Osteoblast (primary cell): ENCODE measurements around the gene GM2A. TPM values are rescaled to one million over a fixed set of nuclear protein-coding genes. Genes with fewer than 3 reads are reported as not detected.
"Not testable (repeated sequence)": the region's sequence is repeated elsewhere in the genome, so short reads cannot be mapped to it uniquely, and the experiment has no call there.

Experiments
- DNase-seq: peaks from one replicate; pipeline ENCODE4 v3.0.0; 2011; ENCODE audit warnings: low spot score, mixed read lengths; ENCODE audit not compliant: insufficient read length; ENCODE audit errors: missing footprints
- H2AFZ ChIP-seq: 2 replicates; pipeline ENCODE4 v1.6.0; 2011; ENCODE audit warnings: mild to moderate bottlenecking, low read length
- H3K27ac ChIP-seq: 2 replicates; pipeline ENCODE4 v1.5.1; 2011; ENCODE audit warnings: mild to moderate bottlenecking, low read depth, low read length, moderate library complexity
- H3K27me3 ChIP-seq: 2 replicates; pipeline ENCODE4 v1.6.0; 2012; ENCODE audit warnings: mild to moderate bottlenecking, control low read depth, inconsistent platforms, low read length, moderate library complexity; ENCODE audit not compliant: insufficient read depth
- H3K36me3 ChIP-seq: 2 replicates; pipeline ENCODE4 v1.5.1; 2011; ENCODE audit warnings: mild to moderate bottlenecking, low read length, control low read depth, moderate library complexity; ENCODE audit not compliant: insufficient read depth
- H3K4me1 ChIP-seq: 2 replicates; pipeline ENCODE4 v1.5.1; 2011; ENCODE audit warnings: mild to moderate bottlenecking, low read length, control low read depth, moderate library complexity; ENCODE audit not compliant: insufficient read depth
- H3K4me2 ChIP-seq: 2 replicates; pipeline ENCODE4 v1.6.0; 2011; ENCODE audit warnings: mild to moderate bottlenecking, low read length; ENCODE audit not compliant: insufficient read depth
- H3K4me3 ChIP-seq: fragments of 200-600 bp; sonication (generic); 3 replicates; pipeline ENCODE4 v1.5.1; 2012; ENCODE audit warnings: mild to moderate bottlenecking, low read length, inconsistent platforms; ENCODE audit not compliant: insufficient read depth
- H3K79me2 ChIP-seq: 2 replicates; pipeline ENCODE4 v1.6.0; 2012; ENCODE audit warnings: mild to moderate bottlenecking, low read length, control low read depth, inconsistent platforms; ENCODE audit not compliant: insufficient read depth
- H3K9me3 ChIP-seq: 2 replicates; pipeline ENCODE4 v1.5.1; 2011; ENCODE audit warnings: low read depth, low read length, control low read depth
- H4K20me1 ChIP-seq: 2 replicates; pipeline ENCODE4 v1.6.0; 2012; ENCODE audit warnings: mild to moderate bottlenecking, low read length, control low read depth; ENCODE audit not compliant: insufficient read depth
- CTCF ChIP-seq: IDR thresholded peaks from 2 replicates; pipeline ENCODE4 v1.5.1; 2011; ENCODE audit warnings: mild to moderate bottlenecking, low read depth, low read length, moderate library complexity; ENCODE audit errors: extremely low read depth
- total RNA-seq: library from RNA; depleted of rRNA; stranded (reverse); fragments of >200 nt; gene quantifications from 2 replicates; pipeline ENCODE4 v1.2.3, GENCODE V29; 2012

The GM2A gene
- total RNA-seq, 1 donor, result 35.5 TPM

- DNase-seq, result no peak
- no peak overlapping the region for H3K4me2 ChIP-seq
- H2AFZ ChIP-seq, result no peak overlapping the region
- no peaks in the 10 kb centered on the region for H3K79me2 ChIP-seq
- no peak overlapping the region for H3K4me3 ChIP-seq
- H3K9me3 ChIP-seq, result no peaks in the 10 kb centered on the region
- no peaks in the 10 kb centered on the region for H3K4me1 ChIP-seq
- H4K20me1 ChIP-seq, result no peaks in the 10 kb centered on the region
- H3K36me3 ChIP-seq, result no peaks in the 10 kb centered on the region
- H3K27ac ChIP-seq, result no peak overlapping the region
- H3K27me3 ChIP-seq, result peaks cover 23% of the 10 kb centered on the region
- TF ChIP-seq CTCF, result no peak
These were observed 15.3 kb upstream of the GM2A start for GRCh38 chr5:151237685-151238084.

GRCh38 chr5:151238303-151238741 lies 14.7 kb upstream of the GM2A start:
- Histone ChIP-seq H3K9me3 (no peaks in the 10 kb centered on the region), H3K27me3 (peaks cover 23% of the 10 kb centered on the region), H3K79me2 (no peaks in the 10 kb centered on the region), H3K4me1 (no peaks in the 10 kb centered on the region), H3K4me2 (peak overlapping the region; percentile 57), H4K20me1 (no peaks in the 10 kb centered on the region), H3K36me3 (no peaks in the 10 kb centered on the region), H3K27ac (no peak overlapping the region), H2AFZ (no peak overlapping the region), H3K4me3 (peak overlapping the region; percentile 37)
- no peak for DNase-seq
- TF ChIP-seq CTCF, result no peak

GRCh38 chr5:151239237-151239861 lies 13.6 kb upstream of the GM2A start:
- peak overlapping the region; percentile 57 for H3K4me2 ChIP-seq
- H3K4me1 ChIP-seq, result no peaks in the 10 kb centered on the region
- no peaks in the 10 kb centered on the region for H3K9me3 ChIP-seq
- TF ChIP-seq CTCF, result peak; percentile 91
- no peaks in the 10 kb centered on the region for H3K36me3 ChIP-seq
- H3K27me3 ChIP-seq, result peaks cover 23% of the 10 kb centered on the region
- DNase-seq, result peak; percentile 91
- no peaks in the 10 kb centered on the region for H4K20me1 ChIP-seq
- no peaks in the 10 kb centered on the region for H3K79me2 ChIP-seq
- H3K27ac ChIP-seq, result no peak overlapping the region
- no peak overlapping the region for H2AFZ ChIP-seq
- no peak overlapping the region for H3K4me3 ChIP-seq

- H3K27ac ChIP-seq, H2AFZ ChIP-seq, H3K9me3 ChIP-seq, H3K36me3 ChIP-seq, H3K4me3 ChIP-seq, H4K20me1 ChIP-seq, DNase-seq, H3K4me1 ChIP-seq, H3K4me2 ChIP-seq, H3K79me2 ChIP-seq: not testable (repeated sequence)
- peaks cover 19% of the 10 kb centered on the region for H3K27me3 ChIP-seq
These were observed 12.6 kb upstream of the GM2A start for GRCh38 chr5:151240268-151240835.
